HAP-1 (cell line): ENCODE measurements around the gene COG1.
"Not testable (repeated sequence)": the region's sequence is repeated elsewhere in the genome, so short reads cannot be mapped to it uniquely, and the experiment has no call there.

Experiments
- DNase-seq, 2 experiments: peaks; one replicate each; pipeline ENCODE4 v3.0.0-alpha.2; 2016 to 2020; ENCODE audit warnings: low spot score in 2 of 2
- H3K27me3 ChIP-seq: fragments of 250-450 bp; sonication (Bioruptor Pico); 2 replicates; pipeline ENCODE4 v1.5.1; 2020; ENCODE audit warnings: low read depth, mild to moderate bottlenecking, moderate library complexity
- H3K36me3 ChIP-seq: fragments of 250-450 bp; sonication (Bioruptor Pico); replicated peaks from 2 replicates; pipeline ENCODE4 v1.5.1; 2020; ENCODE audit warnings: mild to moderate bottlenecking
- H3K4me1 ChIP-seq: fragments of 250-450 bp; sonication (Bioruptor Pico); 2 replicates; pipeline ENCODE4 v1.5.1; 2020; ENCODE audit warnings: mild to moderate bottlenecking
- H3K4me3 ChIP-seq: fragments of 250-450 bp; sonication (Bioruptor Pico); 2 replicates; pipeline ENCODE4 v1.5.1; 2020; ENCODE audit warnings: mild to moderate bottlenecking, moderate library complexity
- H3K9me3 ChIP-seq: fragments of 250-450 bp; sonication (Bioruptor Pico); 2 replicates; pipeline ENCODE4 v1.5.1; 2020; ENCODE audit warnings: mild to moderate bottlenecking, moderate library complexity
- in situ Hi-C: fragments of 300-500 bp; cut with MboI; formaldehyde crosslinking; loops from 3 replicates; pipeline ENCODE4 v1.14.3; 2020; ENCODE audit warnings: low sequenced_read_pairs, inconsistent platforms, mixed read lengths

COG1 gene, protein sequence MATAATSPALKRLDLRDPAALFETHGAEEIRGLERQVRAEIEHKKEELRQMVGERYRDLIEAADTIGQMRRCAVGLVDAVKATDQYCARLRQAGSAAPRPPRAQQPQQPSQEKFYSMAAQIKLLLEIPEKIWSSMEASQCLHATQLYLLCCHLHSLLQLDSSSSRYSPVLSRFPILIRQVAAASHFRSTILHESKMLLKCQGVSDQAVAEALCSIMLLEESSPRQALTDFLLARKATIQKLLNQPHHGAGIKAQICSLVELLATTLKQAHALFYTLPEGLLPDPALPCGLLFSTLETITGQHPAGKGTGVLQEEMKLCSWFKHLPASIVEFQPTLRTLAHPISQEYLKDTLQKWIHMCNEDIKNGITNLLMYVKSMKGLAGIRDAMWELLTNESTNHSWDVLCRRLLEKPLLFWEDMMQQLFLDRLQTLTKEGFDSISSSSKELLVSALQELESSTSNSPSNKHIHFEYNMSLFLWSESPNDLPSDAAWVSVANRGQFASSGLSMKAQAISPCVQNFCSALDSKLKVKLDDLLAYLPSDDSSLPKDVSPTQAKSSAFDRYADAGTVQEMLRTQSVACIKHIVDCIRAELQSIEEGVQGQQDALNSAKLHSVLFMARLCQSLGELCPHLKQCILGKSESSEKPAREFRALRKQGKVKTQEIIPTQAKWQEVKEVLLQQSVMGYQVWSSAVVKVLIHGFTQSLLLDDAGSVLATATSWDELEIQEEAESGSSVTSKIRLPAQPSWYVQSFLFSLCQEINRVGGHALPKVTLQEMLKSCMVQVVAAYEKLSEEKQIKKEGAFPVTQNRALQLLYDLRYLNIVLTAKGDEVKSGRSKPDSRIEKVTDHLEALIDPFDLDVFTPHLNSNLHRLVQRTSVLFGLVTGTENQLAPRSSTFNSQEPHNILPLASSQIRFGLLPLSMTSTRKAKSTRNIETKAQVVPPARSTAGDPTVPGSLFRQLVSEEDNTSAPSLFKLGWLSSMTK

GRCh38 chr17:73192894-73193701, at the start of gene COG1:
Gene COG1 (plus strand): TSS chr17:73193055. CDS start chr17:73193070, 15 bp downstream.
- H3K9me3 ChIP-seq = no peaks in the 10 kb centered on the region

DNA sequence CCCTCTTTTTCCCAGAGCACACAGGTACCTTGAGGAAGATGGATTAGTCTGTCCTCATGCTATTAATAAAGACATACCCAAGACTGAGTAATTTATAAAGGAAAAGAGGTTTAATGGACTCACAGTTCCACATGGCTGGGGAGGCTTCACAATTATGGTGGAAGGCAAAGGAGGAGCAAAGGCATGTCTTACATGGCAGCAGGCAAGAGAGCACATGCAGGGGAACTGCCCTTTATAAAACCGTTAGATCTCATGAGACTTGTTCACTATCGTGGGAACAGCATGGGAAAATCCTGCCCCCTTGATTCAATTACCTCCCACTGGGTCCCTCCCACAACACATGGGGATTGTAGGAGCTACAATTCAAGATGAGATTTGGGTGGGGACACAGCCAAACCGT, 48.6 kb upstream of the COG1 start:
- H3K9me3 ChIP-seq, H3K4me3 ChIP-seq, in situ Hi-C loops, H3K4me1 ChIP-seq, H3K27me3 ChIP-seq, DNase-seq, H3K36me3 ChIP-seq: not testable (repeated sequence)

More at GRCh38 chr17:73192894-73193701, at the start of gene COG1:
- peak; percentile 68 to 74 for DNase-seq
- H3K4me1 ChIP-seq = peaks cover 9% of the 10 kb centered on the region; the same call in 1 of the 2 replicates
- in situ Hi-C loops = loop anchor here (25.0 kb wide), 1 partner anchor 456 kb away; no protein-coding TSS in a partner anchor
- no peaks in the 10 kb centered on the region for H3K27me3 ChIP-seq
- H3K36me3 ChIP-seq = peaks cover 34% of the 10 kb centered on the region
- peak within 1 kb of the TSS; percentile 96 for H3K4me3 ChIP-seq

GRCh38 chr17:73145641-73146040, 47.2 kb upstream of the COG1 start:
- in situ Hi-C loops = no loop called here
- no peaks in the 10 kb centered on the region for H3K4me1 ChIP-seq

GRCh38 chr17:73147791-73148190, 45.1 kb upstream of the COG1 start:
- H3K9me3 ChIP-seq, H3K36me3 ChIP-seq, DNase-seq, H3K4me1 ChIP-seq, H3K27me3 ChIP-seq, in situ Hi-C loops, H3K4me3 ChIP-seq: not testable (repeated sequence)

More at GRCh38 chr17:73145641-73146040, 47.2 kb upstream of the COG1 start:
- no peak for DNase-seq
- H3K9me3 ChIP-seq = no peaks in the 10 kb centered on the region; the same call in 1 of the 2 replicates
- H3K4me3 ChIP-seq = no peak overlapping the region
- H3K27me3 ChIP-seq = no peaks in the 10 kb centered on the region; the same call in 1 of the 2 replicates
- H3K36me3 ChIP-seq = no peaks in the 10 kb centered on the region

GRCh38 chr17:73148540-73149334, 44.1 kb upstream of the COG1 start:
- Histone ChIP-seq H3K9me3 (no peaks in the 10 kb centered on the region; the same call in 1 of the 2 replicates), H3K36me3 (no peaks in the 10 kb centered on the region), H3K27me3 (no peaks in the 10 kb centered on the region), H3K4me1 (no peaks in the 10 kb centered on the region), H3K4me3 (no peak overlapping the region)
- in situ Hi-C loops = no loop called here
- no peak for DNase-seq

DNA sequence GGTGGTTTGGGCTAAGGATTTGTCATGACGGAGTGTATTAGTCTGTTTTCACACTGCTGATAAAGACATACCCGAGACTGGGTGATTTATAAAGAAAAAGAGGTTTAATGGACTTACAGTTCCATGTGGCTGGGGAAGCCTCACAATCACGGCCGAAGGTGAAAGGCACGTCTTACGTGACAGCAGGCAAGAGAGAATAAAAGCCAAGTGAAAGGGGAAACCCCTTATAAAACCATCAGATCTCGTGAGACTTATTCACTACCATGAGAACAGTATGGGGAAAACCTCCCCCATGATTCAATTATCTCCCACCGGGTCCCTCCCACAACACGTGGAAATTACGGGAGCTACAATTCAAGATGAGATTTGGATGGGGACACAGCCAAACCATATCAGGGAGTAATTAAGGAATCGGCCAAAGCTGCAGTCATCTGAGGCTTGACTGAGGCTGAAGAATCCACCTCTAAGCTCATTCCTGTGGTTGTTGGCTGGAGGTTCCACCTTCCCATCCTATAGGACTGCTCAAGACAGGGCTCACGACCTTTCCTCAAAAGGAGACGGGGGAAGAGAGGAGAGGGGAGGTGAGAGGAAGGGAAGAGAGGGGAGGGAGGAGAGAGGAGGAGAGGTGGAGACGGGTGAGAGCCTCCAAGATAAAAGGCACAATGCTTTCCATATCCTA, 42.1 kb upstream of the COG1 start:
- in situ Hi-C loops = loop anchor here (25.0 kb wide), 1 partner anchor 588 kb away; no protein-coding TSS in a partner anchor
- H3K4me3 ChIP-seq, H3K36me3 ChIP-seq, H3K27me3 ChIP-seq, H3K9me3 ChIP-seq, H3K4me1 ChIP-seq, DNase-seq: not testable (repeated sequence)

- in situ Hi-C loops = loop anchor here (25.0 kb wide), 1 partner anchor 590 kb away; no protein-coding TSS in a partner anchor
- no peak for DNase-seq
- no peaks in the 10 kb centered on the region for H3K36me3 ChIP-seq
- H3K27me3 ChIP-seq = no peaks in the 10 kb centered on the region
- no peaks in the 10 kb centered on the region for H3K9me3 ChIP-seq
- peaks cover 2% of the 10 kb centered on the region; the same call in 1 of the 2 replicates for H3K4me1 ChIP-seq
- no peak overlapping the region for H3K4me3 ChIP-seq
Measured at GRCh38 chr17:73151916-73152632, 40.8 kb upstream of the COG1 start.

DNA sequence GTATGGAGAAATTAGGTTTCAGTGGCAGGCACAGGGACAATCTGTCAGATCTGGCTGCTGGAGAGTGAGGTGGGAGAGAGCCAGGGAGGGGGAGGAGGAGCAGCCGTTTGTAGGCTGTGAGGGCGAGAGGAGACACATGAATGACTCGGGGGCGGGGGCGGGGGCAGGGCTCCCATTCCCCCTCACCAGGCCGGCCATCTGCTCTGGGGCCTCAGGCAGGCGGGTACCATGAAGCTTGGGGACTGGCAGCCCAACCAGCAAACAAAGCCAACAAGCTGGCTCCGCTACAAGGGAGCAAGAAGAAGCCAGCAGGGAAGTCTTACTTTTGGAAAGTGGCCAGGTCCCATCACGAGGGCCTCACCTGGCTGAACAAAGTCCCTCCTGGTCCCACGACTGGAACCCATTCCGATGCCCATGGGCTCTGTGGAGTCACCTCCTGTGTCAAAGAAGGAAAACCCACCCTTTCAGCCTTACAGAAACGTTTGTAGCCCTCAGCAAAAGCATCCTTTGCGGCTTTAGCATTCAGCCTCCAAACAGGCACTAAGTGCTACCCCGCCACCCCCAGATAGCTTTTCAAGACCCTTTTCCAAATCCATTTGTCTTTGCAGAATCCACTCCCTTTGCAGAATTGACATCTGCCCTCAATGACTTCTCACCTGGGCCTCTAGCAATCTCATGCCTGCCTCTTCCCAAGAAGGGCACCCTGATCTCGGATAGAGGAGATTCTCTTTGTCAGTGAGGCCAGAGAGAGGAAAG, 37.3 kb upstream of the COG1 start:
- DNase-seq = no peak

DNA sequence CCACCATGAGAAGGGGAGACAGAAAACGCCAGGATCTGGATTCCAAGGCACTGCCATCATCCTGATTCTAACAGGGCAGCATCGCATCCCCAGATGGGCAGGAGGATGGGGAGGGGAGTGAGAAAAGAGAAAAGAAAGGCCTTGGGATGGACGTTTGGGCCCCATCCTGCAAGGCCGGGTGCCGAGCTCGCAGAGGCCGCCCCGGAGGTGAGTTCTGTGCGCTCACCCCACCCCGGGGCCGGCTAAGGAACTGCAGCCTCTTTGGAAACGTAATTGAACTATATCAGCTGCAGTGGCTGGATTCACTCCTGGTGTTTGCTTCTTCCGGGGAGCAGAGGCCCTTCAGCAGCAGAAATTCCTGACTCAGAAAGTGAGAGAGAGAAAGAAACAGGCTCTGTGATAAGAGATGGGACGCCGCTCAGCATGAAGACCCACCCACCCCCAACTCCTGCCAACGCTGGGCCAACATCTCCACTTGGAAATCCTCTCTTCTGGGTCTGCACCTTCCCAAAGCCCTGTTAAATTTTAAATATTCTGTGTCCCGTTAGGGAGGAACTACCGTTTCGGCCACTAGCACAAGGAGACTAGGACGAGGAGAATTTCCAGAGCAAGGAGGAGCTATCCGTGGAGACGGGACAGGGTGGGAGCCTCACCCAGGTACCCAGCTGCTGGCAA, 36.6 kb upstream of the COG1 start:
- in situ Hi-C loops = loop anchor here (25.0 kb wide), 1 partner anchor 594 kb away; no protein-coding TSS in a partner anchor
- Histone ChIP-seq H3K27me3 (peaks cover 8% of the 10 kb centered on the region; the same call in 1 of the 2 replicates), H3K4me1 (peaks cover 2% of the 10 kb centered on the region; the same call in 1 of the 2 replicates), H3K9me3 (no peaks in the 10 kb centered on the region), H3K36me3 (no peaks in the 10 kb centered on the region), H3K4me3 (no peak overlapping the region)
- peak; percentile 43 to 80 for DNase-seq

More for the DNA sequence above, 37.3 kb upstream of the COG1 start:
- H3K9me3 ChIP-seq = no peaks in the 10 kb centered on the region
- peaks cover 2% of the 10 kb centered on the region; the same call in 1 of the 2 replicates for H3K4me1 ChIP-seq
- in situ Hi-C loops = loop anchor here (25.0 kb wide), 1 partner anchor 593 kb away; no protein-coding TSS in a partner anchor
- H3K27me3 ChIP-seq = peaks cover 5% of the 10 kb centered on the region; the same call in 1 of the 2 replicates
- no peak overlapping the region for H3K4me3 ChIP-seq
- no peaks in the 10 kb centered on the region for H3K36me3 ChIP-seq

GRCh38 chr17:73156887-73157520, 35.9 kb upstream of the COG1 start:
- H3K27me3 ChIP-seq = peaks cover 8% of the 10 kb centered on the region; the same call in 1 of the 2 replicates
- no peak overlapping the region for H3K4me3 ChIP-seq
- H3K36me3 ChIP-seq = no peaks in the 10 kb centered on the region
- DNase-seq = no peak
- in situ Hi-C loops = loop anchor here (25.0 kb wide), 1 partner anchor 595 kb away; no protein-coding TSS in a partner anchor
- peaks cover 2% of the 10 kb centered on the region; the same call in 1 of the 2 replicates for H3K4me1 ChIP-seq
- H3K9me3 ChIP-seq = no peaks in the 10 kb centered on the region
